ENCODE data around the gene CCNA2. TPM values are rescaled to one million over a fixed set of nuclear protein-coding genes. Genes with fewer than 3 reads are reported as not detected.

CCNA2 gene
- total RNA-seq, 2 experiments from 2014 or later: 128 to 143 TPM

DNA sequence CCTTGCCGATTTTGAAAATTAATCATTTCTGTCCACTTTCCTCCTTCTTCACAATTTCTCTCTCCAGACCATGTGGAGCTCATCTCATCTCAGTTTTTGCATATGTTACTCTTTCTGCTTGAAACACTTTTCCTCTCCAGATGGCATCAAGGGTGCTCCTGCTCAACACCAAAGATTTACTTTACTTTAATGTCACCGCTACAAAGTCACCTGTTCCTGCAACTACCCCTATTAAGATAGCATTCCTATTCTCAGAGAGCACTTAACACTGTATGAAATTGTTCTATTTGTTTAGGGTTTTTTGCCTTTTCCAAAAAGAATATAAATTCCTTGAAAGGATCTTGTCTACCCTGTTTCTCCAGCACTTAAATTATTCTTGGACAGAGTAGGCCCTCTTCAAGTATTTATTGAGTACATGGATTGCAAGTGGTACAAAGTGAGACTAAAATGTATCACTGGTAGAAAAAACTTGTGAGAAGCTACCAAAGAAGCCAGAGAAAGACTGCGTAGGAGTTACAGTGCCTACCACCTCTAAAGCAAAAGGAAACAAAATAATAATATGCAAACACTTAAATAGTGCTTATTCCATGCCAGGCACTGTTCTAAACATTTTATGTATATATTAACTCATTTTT lies 23.7 kb downstream of the CCNA2 start:
- POLR2A ChIA-PET: no interaction called here
- peak overlapping the region; percentile 98 for H3K27ac Mint-ChIP-seq

DNA sequence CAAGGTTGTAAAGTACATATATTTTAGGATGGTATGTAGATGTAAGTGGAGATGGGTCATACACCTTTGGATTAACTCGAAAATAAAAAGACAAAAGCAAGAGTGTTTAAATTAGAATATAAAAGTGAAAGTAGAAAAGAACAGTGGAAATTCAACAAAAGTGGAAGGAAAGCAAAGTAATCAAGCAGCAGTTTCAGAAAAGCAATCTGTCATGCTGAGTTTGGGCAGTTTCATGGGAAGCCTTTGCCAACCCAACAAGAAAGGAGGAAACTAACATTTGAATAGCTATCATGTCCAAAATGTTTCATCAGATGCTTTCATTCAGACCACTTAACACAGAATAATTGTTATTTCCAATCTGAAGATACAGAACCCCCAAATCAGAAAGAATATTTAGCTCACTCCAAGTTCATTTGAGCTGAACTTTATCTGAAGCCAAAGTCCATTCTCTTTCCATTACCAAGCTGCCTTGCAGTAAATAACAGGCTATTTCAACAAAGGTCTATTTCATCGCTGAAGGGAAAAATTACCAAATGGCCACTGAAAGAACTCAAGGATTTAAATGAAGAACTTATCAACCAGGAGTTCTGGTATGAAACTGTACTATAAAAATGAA lies 24.4 kb downstream of the CCNA2 start:
- Mint-ChIP-seq H3K36me3 (ENCODE audit: low read depth) (peaks cover 16% of the 10 kb centered on the region), H3K4me3 (peak overlapping the region; percentile 12), H3K27me3 (peaks cover 3% of the 10 kb centered on the region), H3K27ac (peak overlapping the region; percentile 98), H3K4me1 (peaks cover 55% of the 10 kb centered on the region), H3K9me3 (peaks cover 2% of the 10 kb centered on the region)
- CTCF ChIA-PET: no interaction called here
- POLR2A ChIA-PET: no interaction called here
- DNase-seq: no peak

More for the DNA sequence above, 23.7 kb downstream of the CCNA2 start:
- peak overlapping the region; percentile 93 for H3K4me3 Mint-ChIP-seq
- H3K9me3 Mint-ChIP-seq: peaks cover 2% of the 10 kb centered on the region
- peaks cover 56% of the 10 kb centered on the region for H3K4me1 Mint-ChIP-seq
- H3K36me3 Mint-ChIP-seq (ENCODE audit: low read depth): peaks cover 20% of the 10 kb centered on the region
- DNase-seq: no peak
- CTCF ChIA-PET: no interaction called here
- H3K27me3 Mint-ChIP-seq: no peaks in the 10 kb centered on the region

DNA sequence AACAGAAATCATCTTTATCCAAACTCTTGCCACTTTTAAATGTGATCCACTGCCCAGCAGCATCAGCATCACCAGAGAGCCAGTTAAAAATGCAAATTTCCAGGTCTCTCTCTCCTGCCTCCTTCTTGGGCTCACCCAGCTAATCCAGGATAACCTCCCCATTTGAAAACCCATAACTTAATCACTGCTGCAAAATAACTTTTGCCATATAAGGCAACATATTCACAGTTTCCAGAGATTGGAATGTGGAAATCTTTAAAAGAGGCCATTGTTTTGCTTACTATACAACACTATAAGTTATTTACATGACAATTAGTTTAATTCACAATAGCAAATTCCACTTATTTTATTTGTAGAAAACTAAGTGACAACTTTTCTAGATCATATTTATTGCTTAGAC lies 27.4 kb downstream of the CCNA2 start:
- POLR2A ChIA-PET: interaction anchor here (0.6 kb wide), 2 partner anchors 38 to 98 kb away, joined by 3 to 6 read pairs; no protein-coding TSS in a partner anchor
- DNase-seq: no peak
- CTCF ChIA-PET: interaction anchor here (0.7 kb wide), 1 partner anchor 15 kb away, joined by 3 read pairs; no protein-coding TSS in a partner anchor
- peaks cover 2% of the 10 kb centered on the region for H3K36me3 Mint-ChIP-seq (ENCODE audit: low read depth)
- H3K4me1 Mint-ChIP-seq: peaks cover 39% of the 10 kb centered on the region
- H3K4me3 Mint-ChIP-seq: no peak overlapping the region
- H3K27ac Mint-ChIP-seq: peak overlapping the region; percentile 10
- H3K9me3 Mint-ChIP-seq: peaks cover 2% of the 10 kb centered on the region
- H3K27me3 Mint-ChIP-seq: peaks cover 5% of the 10 kb centered on the region

DNA sequence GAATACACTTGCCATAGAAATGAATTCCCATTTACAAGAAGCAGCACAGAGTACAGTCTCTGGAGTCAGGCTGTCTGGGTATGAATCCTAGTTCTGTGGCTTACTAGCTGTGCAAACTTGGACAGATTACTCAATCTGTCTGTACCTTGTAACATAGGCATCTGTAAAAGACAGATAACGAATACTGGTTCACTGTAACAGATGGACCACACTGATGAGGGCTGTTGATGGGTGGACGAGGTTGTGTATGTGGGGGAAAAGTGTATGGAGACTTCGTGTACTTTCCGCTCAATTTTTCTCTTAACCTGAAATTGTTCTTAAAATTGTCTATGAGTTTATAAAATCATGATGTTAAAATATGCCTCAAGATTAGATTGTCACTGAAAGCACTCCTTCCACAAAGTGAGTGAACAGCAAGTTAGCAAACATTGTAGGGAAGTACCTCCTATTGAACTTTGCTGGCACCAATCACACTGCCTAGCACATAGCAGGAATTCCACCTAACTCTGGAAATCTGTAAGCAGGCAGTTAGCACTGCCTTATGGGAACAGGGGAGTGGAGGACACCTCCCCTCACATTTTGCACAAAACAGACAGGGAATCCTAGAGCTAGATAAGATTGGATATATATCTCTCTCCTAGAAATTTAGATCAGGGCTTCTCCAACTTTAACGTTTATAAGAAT lies 29.0 kb downstream of the CCNA2 start:
- CTCF ChIA-PET: no interaction called here
- peaks cover 23% of the 10 kb centered on the region for H3K4me1 Mint-ChIP-seq
- H3K9me3 Mint-ChIP-seq: no peaks in the 10 kb centered on the region
- no peaks in the 10 kb centered on the region for H3K36me3 Mint-ChIP-seq (ENCODE audit: low read depth)
- DNase-seq: no peak
- H3K27me3 Mint-ChIP-seq: peaks cover 5% of the 10 kb centered on the region
- H3K27ac Mint-ChIP-seq: no peak overlapping the region
- H3K4me3 Mint-ChIP-seq: no peak overlapping the region
- POLR2A ChIA-PET: no interaction called here

DNA sequence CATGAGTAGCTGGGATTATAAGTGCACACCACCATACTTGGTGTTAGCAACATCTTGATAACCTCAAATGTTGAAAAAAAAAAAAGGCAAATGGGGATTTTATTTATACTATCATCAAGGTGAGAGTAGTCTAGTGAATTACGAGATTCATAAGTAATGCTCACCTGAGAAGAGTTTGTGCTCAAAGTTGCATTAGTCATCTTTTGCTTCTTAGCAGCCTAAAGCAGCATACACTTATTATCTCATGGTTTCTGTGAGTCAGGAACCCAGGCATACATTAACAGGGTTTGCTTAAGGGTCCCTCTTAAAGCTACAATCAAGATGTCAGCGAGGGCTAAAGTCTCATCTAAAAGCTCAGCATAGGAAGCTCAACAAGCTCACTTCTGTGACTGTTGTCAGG lies 30.7 kb downstream of the CCNA2 start:
- CTCF ChIA-PET: interaction anchor here (0.8 to 1.1 kb wide), 2 partner anchors 24 to 26 kb away, joined by 3 to 4 read pairs; no protein-coding TSS in a partner anchor
- POLR2A ChIA-PET: no interaction called here
- H3K27me3 Mint-ChIP-seq: peaks cover 8% of the 10 kb centered on the region
- no peak for DNase-seq
- H3K27ac Mint-ChIP-seq: no peak overlapping the region
- no peaks in the 10 kb centered on the region for H3K36me3 Mint-ChIP-seq (ENCODE audit: low read depth)
- no peak overlapping the region for H3K4me3 Mint-ChIP-seq
- peaks cover 23% of the 10 kb centered on the region for H3K4me1 Mint-ChIP-seq
- H3K9me3 Mint-ChIP-seq: no peaks in the 10 kb centered on the region

DNA sequence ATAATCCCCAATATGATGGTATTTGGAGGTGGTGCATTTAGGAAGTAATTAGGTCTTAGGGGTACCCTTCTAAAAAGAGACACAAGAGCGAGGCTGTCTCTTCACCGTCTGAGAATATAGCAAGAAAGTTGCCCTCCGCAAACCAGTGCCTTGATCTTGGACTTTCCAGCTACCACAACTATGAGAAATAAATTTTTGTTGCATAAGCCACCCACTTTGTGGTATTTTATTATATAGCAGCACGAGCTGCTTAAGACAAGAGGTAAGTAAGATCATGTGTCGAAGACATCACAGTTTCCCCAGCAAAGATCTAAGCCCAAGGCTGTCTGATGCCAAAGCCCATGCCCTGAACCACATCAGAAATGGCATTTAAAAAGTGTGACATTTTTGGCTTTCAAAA lies 32.2 kb downstream of the CCNA2 start:
- Mint-ChIP-seq H3K4me1 (peaks cover 23% of the 10 kb centered on the region), H3K27ac (no peak overlapping the region), H3K4me3 (no peak overlapping the region), H3K9me3 (no peaks in the 10 kb centered on the region), H3K27me3 (peaks cover 10% of the 10 kb centered on the region), H3K36me3 (ENCODE audit: low read depth) (no peaks in the 10 kb centered on the region)
- ChIA-PET POLR2A (no interaction called here), CTCF (interaction anchor here (0.6 to 1.5 kb wide), 2 partner anchors 31 to 86 kb away, joined by 3 read pairs; no protein-coding TSS in a partner anchor)
- DNase-seq: no peak

DNA sequence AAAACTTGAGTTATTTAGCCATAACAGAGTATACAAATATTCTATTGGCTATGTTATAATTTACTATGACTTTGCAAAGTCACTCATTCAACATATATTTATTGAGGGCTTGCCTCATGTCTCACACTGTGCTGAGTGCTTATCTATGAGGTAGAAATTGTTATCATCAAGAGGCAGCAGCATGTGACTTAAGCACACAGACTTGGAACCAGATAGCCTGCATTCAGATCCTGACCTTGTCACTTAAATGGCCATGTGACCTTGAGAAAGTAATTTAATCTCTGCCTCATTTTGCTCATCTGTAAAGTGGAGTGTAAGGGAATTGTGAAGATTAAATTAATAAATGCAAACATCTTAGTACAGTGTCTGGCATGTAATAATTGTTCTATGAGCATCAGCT lies 32.7 kb downstream of the CCNA2 start:
- H3K36me3 Mint-ChIP-seq (ENCODE audit: low read depth): no peaks in the 10 kb centered on the region
- H3K4me1 Mint-ChIP-seq: peaks cover 20% of the 10 kb centered on the region
- no peaks in the 10 kb centered on the region for H3K9me3 Mint-ChIP-seq
- no peak for DNase-seq
- ChIA-PET POLR2A (no interaction called here), CTCF (interaction anchor here (1.5 kb wide), 1 partner anchor 32 kb away, joined by 3 read pairs; no protein-coding TSS in a partner anchor)
- no peak overlapping the region for H3K27ac Mint-ChIP-seq
- H3K27me3 Mint-ChIP-seq: peaks cover 12% of the 10 kb centered on the region
- H3K4me3 Mint-ChIP-seq: no peak overlapping the region

DNA sequence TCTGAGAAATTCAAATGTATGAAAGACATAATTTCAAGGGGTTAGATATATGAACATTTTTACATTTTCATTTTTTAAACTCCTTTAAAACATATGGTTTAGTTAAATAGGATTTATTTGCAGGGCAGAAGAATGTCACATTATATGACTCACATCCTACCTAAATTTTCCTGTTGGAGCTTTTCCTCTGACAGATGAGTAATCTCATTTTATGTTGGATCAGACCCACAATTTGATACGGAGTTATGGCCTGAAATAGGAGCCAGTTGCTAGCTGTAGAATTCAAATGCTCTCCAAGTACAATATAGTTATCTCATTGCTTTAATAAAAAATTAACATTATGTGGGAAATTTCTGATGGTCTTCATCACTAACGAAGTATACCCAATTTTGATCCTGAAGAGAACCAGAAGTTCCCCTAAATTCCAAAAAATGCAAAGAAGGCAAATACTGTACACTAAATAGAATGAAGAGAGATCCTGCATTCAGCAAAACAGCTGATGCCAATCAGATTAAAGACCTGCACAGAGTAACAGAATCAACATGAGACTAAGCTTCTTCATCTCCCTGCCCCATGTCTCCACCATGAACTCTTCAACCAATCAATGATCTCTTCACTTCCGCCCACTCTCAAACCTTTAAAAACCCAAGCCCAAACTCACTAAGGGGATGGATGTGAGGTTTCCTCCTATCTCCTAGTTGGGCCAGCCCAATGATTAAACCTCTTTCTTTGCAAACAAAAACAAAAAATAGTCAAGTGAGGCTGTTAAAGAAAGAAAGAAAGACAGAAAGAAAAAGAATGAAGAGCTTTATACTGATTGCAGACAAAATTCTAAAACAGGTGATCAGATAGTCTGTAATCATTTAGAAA lies 33.5 kb downstream of the CCNA2 start:
- ChIA-PET CTCF (interaction anchor here (1.5 kb wide), 1 partner anchor 33 kb away, joined by 3 read pairs; no protein-coding TSS in a partner anchor), POLR2A (no interaction called here)

DNA sequence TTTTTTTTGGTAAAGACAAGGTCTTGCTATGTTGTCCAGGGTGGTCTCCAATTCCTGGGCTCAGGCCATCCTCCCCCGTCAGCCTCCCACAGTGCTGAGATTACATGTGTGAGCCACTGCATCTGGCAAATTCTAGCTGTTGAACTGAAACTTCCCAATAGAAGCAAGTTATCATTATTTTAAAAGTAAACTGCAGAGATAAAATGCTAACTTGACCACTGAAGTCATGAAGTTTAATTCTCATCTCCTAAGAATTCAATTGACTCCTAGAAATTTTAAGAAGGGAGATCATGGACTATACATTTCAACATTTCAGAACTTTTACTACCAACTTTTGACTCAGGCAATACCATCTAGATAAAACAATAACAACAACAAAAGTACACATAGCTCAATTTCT lies 34.2 kb downstream of the CCNA2 start:
- DNase-seq: no peak
- Mint-ChIP-seq H3K36me3 (ENCODE audit: low read depth) (no peaks in the 10 kb centered on the region), H3K27me3 (peaks cover 22% of the 10 kb centered on the region), H3K9me3 (peaks cover 2% of the 10 kb centered on the region), H3K27ac (no peak overlapping the region), H3K4me3 (no peak overlapping the region), H3K4me1 (peaks cover 10% of the 10 kb centered on the region)
- CTCF ChIA-PET: no interaction called here
- POLR2A ChIA-PET: no interaction called here

More for the DNA sequence above, 33.5 kb downstream of the CCNA2 start:
- H3K4me3 Mint-ChIP-seq: no peak overlapping the region
- peaks cover 13% of the 10 kb centered on the region for H3K4me1 Mint-ChIP-seq
- no peaks in the 10 kb centered on the region for H3K9me3 Mint-ChIP-seq
- no peaks in the 10 kb centered on the region for H3K36me3 Mint-ChIP-seq (ENCODE audit: low read depth)
- peaks cover 17% of the 10 kb centered on the region for H3K27me3 Mint-ChIP-seq
- H3K27ac Mint-ChIP-seq: no peak overlapping the region
- no peak for DNase-seq

DNA sequence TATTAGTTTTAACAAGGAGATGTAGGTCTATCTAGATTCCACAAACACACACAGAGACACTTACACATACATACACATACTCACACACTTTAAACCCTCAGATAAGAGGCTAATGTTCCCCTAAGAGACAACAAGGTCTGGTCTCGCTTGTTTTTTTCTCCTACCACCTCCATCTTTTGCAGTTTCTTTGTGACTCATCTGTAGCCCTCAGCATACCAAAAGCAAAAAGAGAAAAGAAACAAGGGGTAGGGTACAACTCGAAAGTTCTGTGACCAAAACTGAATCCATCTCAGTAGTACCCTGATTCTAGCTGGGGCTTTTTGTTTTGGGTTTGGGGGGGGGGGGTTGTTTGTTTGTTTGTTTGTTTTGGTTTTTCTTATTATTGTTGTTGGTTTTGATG lies 34.8 kb downstream of the CCNA2 start:
- CTCF ChIA-PET: interaction anchor here (0.6 kb wide), 1 partner anchor 1134 kb away, joined by 3 read pairs; the partner anchor contains the start of gene NUDT6
- Mint-ChIP-seq H3K4me3 (no peak overlapping the region), H3K9me3 (peaks cover 4% of the 10 kb centered on the region), H3K4me1 (peaks cover 9% of the 10 kb centered on the region), H3K36me3 (ENCODE audit: low read depth) (no peaks in the 10 kb centered on the region), H3K27me3 (peaks cover 25% of the 10 kb centered on the region), H3K27ac (no peak overlapping the region)
- POLR2A ChIA-PET: no interaction called here
- DNase-seq: no peak

DNA sequence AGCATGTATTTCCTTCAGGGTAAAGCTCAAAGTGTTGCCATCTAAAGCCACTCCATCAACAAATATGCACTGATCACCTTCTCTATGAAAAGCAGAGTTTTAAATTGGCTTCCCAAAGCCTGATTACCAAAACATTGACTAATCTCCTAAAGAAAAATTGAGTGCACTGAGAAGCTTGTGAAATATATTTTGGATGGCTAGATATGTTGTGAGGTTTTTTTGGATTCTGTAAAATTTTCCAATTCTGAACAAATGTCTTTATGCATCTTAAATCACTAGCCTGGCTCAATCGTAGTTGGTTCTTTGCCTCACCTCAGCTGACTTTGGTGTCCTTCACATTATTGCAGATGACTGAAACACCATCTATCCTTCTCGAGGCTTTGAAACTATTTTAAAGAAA lies 37.5 kb downstream of the CCNA2 start:
- POLR2A ChIA-PET: no interaction called here
- Mint-ChIP-seq H3K27ac (no peak overlapping the region), H3K9me3 (peaks cover 4% of the 10 kb centered on the region), H3K27me3 (peaks cover 35% of the 10 kb centered on the region), H3K36me3 (ENCODE audit: low read depth) (no peaks in the 10 kb centered on the region), H3K4me1 (peaks cover 9% of the 10 kb centered on the region), H3K4me3 (no peak overlapping the region)
- DNase-seq: no peak
- CTCF ChIA-PET: interaction anchor here (1.1 kb wide), 1 partner anchor 25 kb away, joined by 3 read pairs; no protein-coding TSS in a partner anchor

DNA sequence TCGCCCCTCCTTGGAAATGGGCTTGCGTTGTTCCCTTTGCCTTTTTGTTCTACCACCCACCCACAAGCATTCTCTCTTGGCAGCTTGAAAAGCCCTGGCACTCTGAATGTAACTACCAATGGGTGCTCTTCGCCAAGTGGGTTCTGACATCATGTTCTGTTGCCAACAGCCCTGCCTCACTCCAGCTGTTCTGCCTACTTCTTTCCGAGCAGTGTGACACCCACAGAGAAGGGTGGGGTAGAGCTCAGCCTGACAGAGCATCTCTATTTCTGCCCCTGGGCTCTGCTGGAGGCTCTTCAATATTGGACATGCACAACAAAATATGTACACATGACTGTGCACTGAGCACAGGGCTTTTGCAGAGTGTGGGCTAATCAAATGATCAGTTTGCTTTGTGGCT lies 38.2 kb downstream of the CCNA2 start:
- Mint-ChIP-seq H3K36me3 (ENCODE audit: low read depth) (no peaks in the 10 kb centered on the region), H3K4me1 (peaks cover 9% of the 10 kb centered on the region), H3K27ac (no peak overlapping the region), H3K9me3 (peaks cover 4% of the 10 kb centered on the region), H3K27me3 (peaks cover 39% of the 10 kb centered on the region), H3K4me3 (no peak overlapping the region)
- no peak for DNase-seq
- POLR2A ChIA-PET: interaction anchor here (0.5 kb wide), 1 partner anchor 38 kb away, joined by 4 read pairs; the partner anchor contains the start of gene CCNA2
- CTCF ChIA-PET: no interaction called here

All from activated CD4-positive, alpha-beta T cell treated with anti-CD3 and anti-CD28 coated beads, Interleukin-2, amount 10 ng/mL, durations not matched to agents 7 days and 5 days (primary cell).